Measurements from ENCODE around the gene UBN2. TPM values are rescaled to one million over a fixed set of nuclear protein-coding genes. Genes with fewer than 3 reads are reported as not detected.

UBN2 gene
- total RNA-seq, 2 donors from 2014 or later = 13.9 to 25.2 TPM

DNA sequence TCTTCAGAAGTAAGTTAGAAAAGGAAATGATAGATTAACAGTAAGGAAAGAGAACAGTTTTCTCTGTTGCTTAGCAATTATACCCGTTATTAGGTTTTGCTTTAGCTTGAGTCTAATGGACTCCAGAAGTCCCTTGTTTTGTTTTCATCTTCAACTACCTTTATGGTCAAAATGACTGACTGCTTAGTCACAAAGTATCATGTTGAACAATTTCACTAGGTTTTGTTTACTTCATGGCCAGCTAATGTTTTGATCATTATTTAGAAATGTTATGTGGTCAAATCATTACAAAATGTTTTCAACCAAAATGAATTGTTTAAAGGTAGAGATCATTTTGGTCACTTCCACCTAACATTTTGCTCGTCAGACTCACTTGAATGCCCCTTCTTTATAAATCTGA, 1.9 kb downstream of the UBN2 start:
- peak overlapping the region in 1 of 2 donors; percentile 100 for H3K4me3 ChIP-seq
- no peaks in the 10 kb centered on the region for H3K36me3 ChIP-seq
- no peaks in the 10 kb centered on the region for H3K27me3 ChIP-seq (replicated peaks; ENCODE audit: insufficient read depth)
- no peaks in the 10 kb centered on the region for H3K9me3 ChIP-seq
- no peaks in the 10 kb centered on the region for H3K4me1 ChIP-seq (replicated peaks)
- intact Hi-C loops (cut with DNase I) = loop anchor here (5.0 to 10.0 kb wide), 2 partner anchors 101 to 132 kb away; a partner anchor contains a TSS
- H3K27ac ChIP-seq = peak overlapping the region in 1 of 2 donors; percentile 98
- WGBS = 40% methylated on average over 2 of the region's 2 CpGs
- TF ChIP-seq, protein P1, sequence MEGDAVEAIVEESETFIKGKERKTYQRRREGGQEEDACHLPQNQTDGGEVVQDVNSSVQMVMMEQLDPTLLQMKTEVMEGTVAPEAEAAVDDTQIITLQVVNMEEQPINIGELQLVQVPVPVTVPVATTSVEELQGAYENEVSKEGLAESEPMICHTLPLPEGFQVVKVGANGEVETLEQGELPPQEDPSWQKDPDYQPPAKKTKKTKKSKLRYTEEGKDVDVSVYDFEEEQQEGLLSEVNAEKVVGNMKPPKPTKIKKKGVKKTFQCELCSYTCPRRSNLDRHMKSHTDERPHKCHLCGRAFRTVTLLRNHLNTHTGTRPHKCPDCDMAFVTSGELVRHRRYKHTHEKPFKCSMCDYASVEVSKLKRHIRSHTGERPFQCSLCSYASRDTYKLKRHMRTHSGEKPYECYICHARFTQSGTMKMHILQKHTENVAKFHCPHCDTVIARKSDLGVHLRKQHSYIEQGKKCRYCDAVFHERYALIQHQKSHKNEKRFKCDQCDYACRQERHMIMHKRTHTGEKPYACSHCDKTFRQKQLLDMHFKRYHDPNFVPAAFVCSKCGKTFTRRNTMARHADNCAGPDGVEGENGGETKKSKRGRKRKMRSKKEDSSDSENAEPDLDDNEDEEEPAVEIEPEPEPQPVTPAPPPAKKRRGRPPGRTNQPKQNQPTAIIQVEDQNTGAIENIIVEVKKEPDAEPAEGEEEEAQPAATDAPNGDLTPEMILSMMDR (IDR thresholded peaks at IDR 0.05) = no peak
- TF ChIP-seq POLR2AphosphoS5 (IDR thresholded peaks at IDR 0.05) = no peak
- no peak for TF ChIP-seq POLR2A (IDR thresholded peaks at IDR 0.05)
- DNase-seq (ENCODE audit: low spot score) = no peak

- H3K4me1 ChIP-seq (replicated peaks) = no peaks in the 10 kb centered on the region
- TF ChIP-seq POLR2A (IDR thresholded peaks at IDR 0.05) = no peak
- TF ChIP-seq POLR2AphosphoS5 (IDR thresholded peaks at IDR 0.05) = no peak
- no peaks in the 10 kb centered on the region for H3K9me3 ChIP-seq
- H3K27ac ChIP-seq = no peak overlapping the region
- H3K27me3 ChIP-seq (replicated peaks; ENCODE audit: insufficient read depth) = no peaks in the 10 kb centered on the region
- H3K36me3 ChIP-seq = no peaks in the 10 kb centered on the region
- intact Hi-C loops (cut with DNase I) = no loop called here
- DNase-seq (ENCODE audit: low spot score) = no peak
- no peak overlapping the region for H3K4me3 ChIP-seq
Observed at GRCh38 chr7:139241258-139241657, 10.2 kb downstream of the UBN2 start.

DNA sequence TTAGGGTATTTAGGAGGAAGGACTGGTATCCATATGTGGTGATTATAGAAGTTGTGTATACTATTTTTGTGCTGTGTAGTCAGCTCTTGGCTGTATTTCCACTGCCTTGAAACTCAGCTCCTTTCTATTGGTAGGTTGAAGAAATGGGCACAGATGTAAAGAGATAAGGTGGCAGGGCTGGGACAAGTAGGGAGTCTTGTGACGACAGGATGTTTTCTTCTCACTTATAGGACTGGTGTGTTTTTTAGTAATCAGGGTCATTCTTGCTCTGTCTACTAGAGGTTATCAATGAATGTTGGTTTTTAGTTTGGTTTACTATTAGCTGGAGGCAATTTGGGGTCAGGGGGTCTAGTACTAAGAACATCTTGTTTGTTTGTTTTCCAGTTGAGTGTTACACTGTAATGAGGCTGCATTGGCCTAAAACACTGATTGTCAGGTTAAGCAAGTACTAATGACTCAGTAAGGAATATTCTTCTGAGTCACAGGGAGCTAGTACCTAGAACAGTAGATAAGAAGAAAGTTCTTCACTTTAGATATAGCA, 11.8 kb downstream of the UBN2 start:
- H3K27ac ChIP-seq = peak overlapping the region in 1 of 2 donors; percentile 2

DNA sequence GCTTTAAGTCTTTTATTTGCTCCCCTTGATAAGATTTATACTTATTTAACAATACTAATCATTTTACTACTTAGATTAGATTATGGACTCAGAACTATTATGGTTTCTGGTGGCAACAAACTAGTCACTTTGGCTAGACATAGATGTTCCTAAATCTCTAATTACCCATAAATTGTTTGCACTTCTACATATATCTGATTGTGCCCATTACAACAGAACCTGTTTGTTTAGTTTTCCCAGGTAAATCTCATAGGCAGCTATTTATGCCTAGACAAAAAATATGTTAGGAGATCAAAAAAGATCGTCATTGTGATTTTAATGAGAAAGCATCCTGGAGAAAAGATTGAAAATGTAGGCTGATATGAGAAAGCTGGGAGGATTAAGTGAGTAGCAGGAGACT, 14.4 kb downstream of the UBN2 start:
- no peaks in the 10 kb centered on the region for H3K36me3 ChIP-seq
- DNase-seq (ENCODE audit: low spot score) = no peak
- H3K27ac ChIP-seq = no peak overlapping the region
- H3K9me3 ChIP-seq = no peaks in the 10 kb centered on the region
- 44% methylated on average over 1 of the region's 1 CpG for WGBS
- H3K4me3 ChIP-seq = no peak overlapping the region
- H3K27me3 ChIP-seq (replicated peaks; ENCODE audit: insufficient read depth) = no peaks in the 10 kb centered on the region
- intact Hi-C loops (cut with DNase I) = no loop called here
- TF ChIP-seq POLR2A (IDR thresholded peaks at IDR 0.05) = no peak
- TF ChIP-seq, protein P1 (IDR thresholded peaks at IDR 0.05) = no peak
- no peak for TF ChIP-seq POLR2AphosphoS5 (IDR thresholded peaks at IDR 0.05)
- no peaks in the 10 kb centered on the region for H3K4me1 ChIP-seq (replicated peaks)

More for the DNA sequence above, 11.8 kb downstream of the UBN2 start:
- no peak for DNase-seq (ENCODE audit: low spot score)
- TF ChIP-seq, protein P1 (IDR thresholded peaks at IDR 0.05) = no peak
- TF ChIP-seq POLR2A (IDR thresholded peaks at IDR 0.05) = no peak
- no peak for TF ChIP-seq POLR2AphosphoS5 (IDR thresholded peaks at IDR 0.05)
- H3K36me3 ChIP-seq = no peaks in the 10 kb centered on the region
- H3K9me3 ChIP-seq = no peaks in the 10 kb centered on the region
- no peaks in the 10 kb centered on the region for H3K27me3 ChIP-seq (replicated peaks; ENCODE audit: insufficient read depth)
- WGBS = 45% methylated on average over 1 of the region's 1 CpG
- no peaks in the 10 kb centered on the region for H3K4me1 ChIP-seq (replicated peaks)
- intact Hi-C loops (cut with DNase I) = no loop called here
- H3K4me3 ChIP-seq = no peak overlapping the region

DNA sequence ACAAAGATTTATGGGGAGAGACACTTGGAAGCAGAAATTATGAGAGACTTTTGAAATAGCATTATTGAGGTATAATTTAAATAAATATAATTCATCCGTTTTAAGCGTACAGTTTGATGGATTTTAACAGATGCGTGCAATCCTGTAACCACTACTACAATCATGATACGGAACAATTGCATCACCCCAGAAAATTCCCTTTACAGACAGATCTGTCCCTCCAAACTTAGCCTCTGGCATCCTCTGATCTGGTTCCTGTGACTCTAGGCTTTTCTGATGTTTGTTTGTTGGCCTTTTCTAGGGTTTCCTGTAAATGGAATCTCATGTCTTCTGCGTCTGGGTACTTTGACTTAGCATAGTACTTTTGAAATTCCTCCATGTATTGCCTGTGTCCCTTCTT, 15.5 kb downstream of the UBN2 start:
- no peaks in the 10 kb centered on the region for H3K36me3 ChIP-seq

More for the DNA sequence above, 15.5 kb downstream of the UBN2 start:
- no peaks in the 10 kb centered on the region for H3K9me3 ChIP-seq
- no peaks in the 10 kb centered on the region for H3K27me3 ChIP-seq (replicated peaks; ENCODE audit: insufficient read depth)
- over 99% methylated on average over 5 of the region's 5 CpGs for WGBS
- no peak overlapping the region for H3K4me3 ChIP-seq
- DNase-seq (ENCODE audit: low spot score) = no peak
- H3K4me1 ChIP-seq (replicated peaks) = no peaks in the 10 kb centered on the region
- TF ChIP-seq POLR2A (IDR thresholded peaks at IDR 0.05) (no peak), POLR2AphosphoS5 (IDR thresholded peaks at IDR 0.05) (no peak)
- TF ChIP-seq, protein P1 (IDR thresholded peaks at IDR 0.05) = no peak
- intact Hi-C loops (cut with DNase I) = no loop called here
- no peak overlapping the region for H3K27ac ChIP-seq

Measured in prostate gland (tissue), 2 donors.